HepG2 (cell line): ENCODE data around the gene DNAJB12. TPM values are rescaled to one million over a fixed set of nuclear protein-coding genes. Genes with fewer than 3 reads are reported as not detected.
"Not testable (repeated sequence)": the region's sequence is repeated elsewhere in the genome, so short reads cannot be mapped to it uniquely, and the experiment has no call there.

ENCODE experiments used
- ATAC-seq: fragments of 200-7000 bp; cut with Tn5 transposase; 3 replicates; pipeline ENCODE4 v1.9.1; 2020; ENCODE audit warnings: mild to moderate bottlenecking, moderate library complexity
- BruUV-seq: library from RNA; stranded (reverse); fragments of 400-500 nt; replicated peaks from 2 replicates; lab custom pipeline; 2021; lab: Mats Ljungman, UMichigan
- CTCF ChIA-PET: fragments of 300-600 bp; formaldehyde crosslinking; extraction: SDS; loops from one replicate; lab custom pipeline; 2021; ENCODE audit warnings: low total read pairs, inconsistent platforms, low intra/inter-chr PET ratio; lab: Yijun Ruan, JAX
- POLR2A ChIA-PET: fragments of 350-600 bp; sonication (Branson Sonifier 250); formaldehyde crosslinking; loops from one replicate; lab custom pipeline; 2020; ENCODE audit warnings: antibody characterized with exemption, inconsistent platforms; lab: Yijun Ruan, JAX
- DNase-seq: peaks from one replicate; pipeline ENCODE4 v3.0.0-alpha.2; 2015; ENCODE audit warnings: low spot score
- FAIRE-seq: peaks from 3 replicates; lab custom pipeline; 2011; peaks lifted over from hg19 to GRCh38; lab: Jason Lieb, UNC
- H2AFZ ChIP-seq: one replicate; pipeline ENCODE4 v1.6.1; 2011; ENCODE audit warnings: low read length, inconsistent platforms
- H3K27ac ChIP-seq: fragments of 300-600 bp; 3 replicates; pipeline ENCODE4 v1.8.0; 2011; ENCODE audit warnings: mixed run types, mild to moderate bottlenecking, mixed read lengths, low read length, inconsistent platforms; ENCODE audit not compliant: insufficient read depth; ENCODE audit errors: extremely low read length
- H3K27me3 ChIP-seq, 2 experiments: fragments of 200-600 bp in 1 of 2; 2 replicates in 1 of 2; 3 replicates in 1 of 2; pipeline versions ENCODE4 v1.6.0 to v1.8.0; 2011; ENCODE audit warnings: low read length in 2 of 2, mild to moderate bottlenecking in 2 of 2, moderate library complexity in 2 of 2, inconsistent platforms in 1 of 2; ENCODE audit not compliant: insufficient read depth in 2 of 2, control insufficient read depth in 1 of 2
- H3K36me3 ChIP-seq, 2 experiments: fragments of 200-600 bp in 1 of 2; replicated peaks in 1 of 2; 2 replicates in 1 of 2; 3 replicates in 1 of 2; pipeline versions ENCODE4 v1.5.1 to v1.8.0; 2011; ENCODE audit warnings: low read length in 2 of 2, inconsistent platforms in 1 of 2; ENCODE audit not compliant: insufficient read depth in 2 of 2, control insufficient read depth in 1 of 2
- H3K4me1 ChIP-seq: 2 replicates; pipeline ENCODE4 v1.5.1; 2012; ENCODE audit warnings: low read length, inconsistent platforms; ENCODE audit not compliant: insufficient read depth
- H3K4me2 ChIP-seq: 2 replicates; pipeline ENCODE4 v1.6.0; 2011; ENCODE audit warnings: low read depth, low read length, inconsistent platforms
- H3K4me3 ChIP-seq, 3 experiments: fragments of 200-600 bp in 1 of 3; sonication (generic), shearing (Covaris generic) in 1 of 3; replicated peaks in 1 of 3; 2 replicates each; pipeline ENCODE4 v1.5.1; 2011 to 2016; ENCODE audit warnings: low read length in 3 of 3, inconsistent platforms in 2 of 3, low read depth in 2 of 3, mild to moderate bottlenecking in 2 of 3, control low read depth in 1 of 3, mixed read lengths in 1 of 3; ENCODE audit not compliant: insufficient read depth in 1 of 3
- H3K79me2 ChIP-seq: one replicate; pipeline ENCODE4 v1.6.1; 2011; ENCODE audit warnings: low read length, inconsistent platforms; ENCODE audit not compliant: insufficient read depth
- H3K9ac ChIP-seq: 2 replicates; pipeline ENCODE4 v1.6.0; 2011; ENCODE audit warnings: mild to moderate bottlenecking, low read depth, low read length, inconsistent platforms; ENCODE audit not compliant: insufficient read depth
- H3K9me3 ChIP-seq: 2 replicates; pipeline ENCODE4 v1.5.1; 2012; ENCODE audit warnings: mild to moderate bottlenecking, low read length
- H4K20me1 ChIP-seq: 2 replicates; pipeline ENCODE4 v1.6.0; 2011; ENCODE audit warnings: inconsistent platforms, mild to moderate bottlenecking, low read length, moderate library complexity; ENCODE audit not compliant: insufficient read depth
- AKAP8 ChIP-seq: sonication (generic); formaldehyde crosslinking; IDR thresholded peaks from 2 replicates; pipeline ENCODE4 v1.5.1; 2020; ENCODE audit warnings: mild to moderate bottlenecking, missing genetic modification reagents
- EZH2 ChIP-seq: conservative IDR thresholded peaks from 2 replicates; pipeline ENCODE4 v1.6.1; 2012; ENCODE audit warnings: mild to moderate bottlenecking, low read depth, low read length, moderate library complexity
- GZF1 ChIP-seq: sonication (generic); formaldehyde crosslinking; IDR thresholded peaks from 2 replicates; pipeline ENCODE4 v1.5.1; 2020; ENCODE audit warnings: mild to moderate bottlenecking, missing genetic modification reagents
- KDM5B ChIP-seq: sonication (generic); formaldehyde crosslinking; IDR thresholded peaks from 2 replicates; pipeline ENCODE4 v1.4.0; 2020; ENCODE audit warnings: missing genetic modification reagents, mild to moderate bottlenecking, borderline replicate concordance
- MXI1 ChIP-seq: IDR thresholded peaks from 3 replicates; pipeline ENCODE4 v1.6.1; 2012; ENCODE audit warnings: low read depth, low read length, inconsistent platforms, borderline replicate concordance
- RFX5 ChIP-seq: IDR thresholded peaks from 2 replicates; pipeline ENCODE4 v1.6.1; 2011; ENCODE audit warnings: low read depth, low read length, improper control_type of control experiment
- RFXANK ChIP-seq: IDR thresholded peaks from 2 replicates; pipeline ENCODE4 v1.6.1; 2016
- ZKSCAN5 ChIP-seq: sonication (generic); formaldehyde crosslinking; IDR thresholded peaks from 2 replicates; pipeline ENCODE4 v1.5.1; 2020; ENCODE audit warnings: mild to moderate bottlenecking, missing genetic modification reagents
- ZNF160 ChIP-seq: sonication (generic); formaldehyde crosslinking; IDR thresholded peaks from 2 replicates; pipeline ENCODE4 v1.8.0; 2022; ENCODE audit warnings: mild to moderate bottlenecking, inconsistent platforms, missing genetic modification reagents
- ZNF235 ChIP-seq: sonication (generic); formaldehyde crosslinking; IDR thresholded peaks from 2 replicates; pipeline ENCODE4 v1.8.1; 2023; ENCODE audit warnings: mild to moderate bottlenecking, missing genetic modification reagents, borderline replicate concordance
- ZNF510 ChIP-seq: sonication (generic); formaldehyde crosslinking; IDR thresholded peaks from 2 replicates; pipeline ENCODE4 v1.4.0; 2020; ENCODE audit warnings: low read depth, mild to moderate bottlenecking, missing genetic modification reagents
- ZNF564 ChIP-seq: sonication (generic); formaldehyde crosslinking; IDR thresholded peaks from 2 replicates; pipeline ENCODE4 v1.8.1; 2023; ENCODE audit warnings: mild to moderate bottlenecking, missing genetic modification reagents
- WGBS: methylation state at CpG from one replicate; pipeline ENCODE4 v1.1.6; 2017; ENCODE audit warnings: low lambda C conversion rate; 5-methylcytosine and 5-hydroxymethylcytosine counted together
- in situ Hi-C: cut with HindIII; loops from 2 replicates; pipeline ENCODE4 v1.10.0; 2017; ENCODE audit warnings: low pct_unique_long_range_greater_than_20kb; ENCODE audit not compliant: extremely low pct_ligation_motif_present
- intact Hi-C: fragments of 100-400 bp; cut with micrococcal nuclease; formaldehyde crosslinking; loops from one replicate; pipeline ENCODE4 v1.10.0; 2022; ENCODE audit not compliant: unreplicated experiment
- polyA plus RNA-seq, 8 experiments: library from polyadenylated mRNA; depleted of rRNA in 3 of 8; stranded (reverse) in 7 of 8; unstranded in 1 of 8; fragments of >200 nt; fragmentation: Illumina TruSeq in 4 of 8; extraction: Trizol in 4 of 8; gene quantifications; 2 replicates each; pipeline versions ENCODE4 v1.2.1 to v1.2.3, GENCODE V29; 2011 to 2016; ENCODE audit warnings: low read depth in 4 of 8, missing spikeins in 1 of 8, mixed read lengths in 1 of 8; ENCODE audit not compliant: insufficient read depth in 1 of 8
- total RNA-seq, 5 experiments: library from RNA; depleted of rRNA; stranded (reverse); fragments of >200 nt; fragmentation: Illumina TruSeq; extraction: Trizol; gene quantifications; 2 replicates each; pipeline ENCODE4 v1.2.3, GENCODE V29; 2016; ENCODE audit warnings: low read depth in 1 of 5
- TF ChIP-seq, protein P1 (sequence below): sonication (generic); formaldehyde crosslinking; IDR thresholded peaks from 2 replicates; pipeline ENCODE4 v1.4.0; 2020; ENCODE audit warnings: missing genetic modification reagents, borderline replicate concordance
- TF ChIP-seq, protein P2 (sequence below): IDR thresholded peaks from 2 replicates; pipeline ENCODE4 v1.6.1; 2016

The DNAJB12 gene
- total and polyA plus RNA-seq, 2 of the 13 experiments (the other 11 are each of a cell fraction or from before 2014, with no cell fraction given) = 10.8 to 18.2 TPM

DNA sequence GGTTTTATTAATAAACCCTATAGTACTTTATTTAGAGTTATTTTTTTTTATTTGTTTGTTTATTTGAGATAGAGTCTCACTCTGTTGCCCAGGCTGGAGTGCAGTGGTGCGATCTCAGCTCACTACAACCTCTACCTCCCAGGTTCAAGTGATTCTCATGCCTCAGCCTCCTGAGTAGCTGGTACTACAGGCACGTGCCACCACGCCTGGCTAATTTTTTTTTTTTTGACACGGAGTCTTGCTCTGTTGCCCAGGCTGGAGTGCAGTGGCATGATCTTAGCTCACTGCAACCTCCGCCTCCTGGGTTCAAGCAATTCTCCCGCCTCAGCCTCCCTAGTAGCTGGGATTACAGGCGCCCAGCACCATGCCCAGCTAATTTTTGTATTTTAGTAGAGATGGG is 8.6 kb downstream of the DNAJB12 start:
- H3K4me3 ChIP-seq, H3K9me3 ChIP-seq, H3K4me1 ChIP-seq, BruUV-seq, H4K20me1 ChIP-seq, intact Hi-C loops, DNase-seq, FAIRE-seq, CTCF ChIA-PET, H3K79me2 ChIP-seq, H2AFZ ChIP-seq, H3K9ac ChIP-seq, H3K27me3 ChIP-seq, ATAC-seq, H3K27ac ChIP-seq, H3K4me2 ChIP-seq: not testable (repeated sequence)
- in situ Hi-C loops = loop anchor here (25.0 kb wide), 1 partner anchor 259 kb away; the partner anchor contains the start of gene SPOCK2
- WGBS = 96% methylated on average over 7 of the region's 7 CpGs
- peaks cover 21 to 47% of the 10 kb centered on the region in 2 experiments; a peak in 4 of 5 replicates for H3K36me3 ChIP-seq
- POLR2A ChIA-PET = interaction anchor here (1.2 kb wide), 1 partner anchor 9 kb away, joined by 3 read pairs; the partner anchor contains the start of gene DNAJB12

DNA sequence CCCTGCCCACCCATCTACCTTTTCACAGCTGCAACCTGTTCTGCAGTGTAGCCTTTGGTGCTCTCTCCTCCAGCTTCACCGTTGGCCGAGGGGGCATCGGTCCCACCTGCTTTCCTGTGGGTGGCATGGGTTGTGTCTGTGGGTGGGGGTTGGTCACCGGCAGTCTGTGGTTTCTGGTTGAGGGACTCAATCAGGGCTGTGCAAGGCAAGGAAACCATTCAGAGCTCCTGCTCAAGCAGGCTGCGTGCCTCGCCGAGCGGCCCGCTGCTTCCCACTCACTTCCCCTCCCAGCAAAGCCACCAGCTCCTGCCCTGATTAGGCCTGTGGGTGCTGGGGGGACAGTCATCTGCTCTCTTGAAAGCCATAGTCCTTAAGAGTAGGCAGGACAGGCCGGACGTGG is 9.8 kb downstream of the DNAJB12 start:
- H2AFZ ChIP-seq = no peak overlapping the region
- FAIRE-seq (no peak), DNase-seq (no peak), ATAC-seq (no peak)
- H4K20me1 ChIP-seq = no peaks in the 10 kb centered on the region
- no peaks in the 10 kb centered on the region for H3K4me1 ChIP-seq
- H3K9me3 ChIP-seq = no peaks in the 10 kb centered on the region
- no peaks in the 10 kb centered on the region; a peak in 1 of 5 replicates for H3K27me3 ChIP-seq
- ChIA-PET POLR2A (interaction anchor here (0.7 to 1.3 kb wide), 3 partner anchors 10 to 72 kb away, joined by 3 read pairs; partner anchors contain the start of gene DNAJB12), CTCF (no interaction called here)
- WGBS = 95% methylated on average over 4 of the region's 11 CpGs
- H3K4me2 ChIP-seq = no peak overlapping the region
- in situ Hi-C loops (loop anchor here (25.0 kb wide), 1 partner anchor 258 kb away; the partner anchor contains the start of gene SPOCK2), intact Hi-C loops (no loop called here)
- H3K27ac ChIP-seq = no peak overlapping the region
- H3K36me3 ChIP-seq = peaks cover 18 to 47% of the 10 kb centered on the region in 2 experiments; a peak in 4 of 5 replicates
- H3K79me2 ChIP-seq = no peaks in the 10 kb centered on the region
- H3K4me3 ChIP-seq = no peak overlapping the region
- no TSS peak for BruUV-seq
- no peak overlapping the region for H3K9ac ChIP-seq
- TF ChIP-seq ZNF564 = no peak
- TF ChIP-seq, protein P1, sequence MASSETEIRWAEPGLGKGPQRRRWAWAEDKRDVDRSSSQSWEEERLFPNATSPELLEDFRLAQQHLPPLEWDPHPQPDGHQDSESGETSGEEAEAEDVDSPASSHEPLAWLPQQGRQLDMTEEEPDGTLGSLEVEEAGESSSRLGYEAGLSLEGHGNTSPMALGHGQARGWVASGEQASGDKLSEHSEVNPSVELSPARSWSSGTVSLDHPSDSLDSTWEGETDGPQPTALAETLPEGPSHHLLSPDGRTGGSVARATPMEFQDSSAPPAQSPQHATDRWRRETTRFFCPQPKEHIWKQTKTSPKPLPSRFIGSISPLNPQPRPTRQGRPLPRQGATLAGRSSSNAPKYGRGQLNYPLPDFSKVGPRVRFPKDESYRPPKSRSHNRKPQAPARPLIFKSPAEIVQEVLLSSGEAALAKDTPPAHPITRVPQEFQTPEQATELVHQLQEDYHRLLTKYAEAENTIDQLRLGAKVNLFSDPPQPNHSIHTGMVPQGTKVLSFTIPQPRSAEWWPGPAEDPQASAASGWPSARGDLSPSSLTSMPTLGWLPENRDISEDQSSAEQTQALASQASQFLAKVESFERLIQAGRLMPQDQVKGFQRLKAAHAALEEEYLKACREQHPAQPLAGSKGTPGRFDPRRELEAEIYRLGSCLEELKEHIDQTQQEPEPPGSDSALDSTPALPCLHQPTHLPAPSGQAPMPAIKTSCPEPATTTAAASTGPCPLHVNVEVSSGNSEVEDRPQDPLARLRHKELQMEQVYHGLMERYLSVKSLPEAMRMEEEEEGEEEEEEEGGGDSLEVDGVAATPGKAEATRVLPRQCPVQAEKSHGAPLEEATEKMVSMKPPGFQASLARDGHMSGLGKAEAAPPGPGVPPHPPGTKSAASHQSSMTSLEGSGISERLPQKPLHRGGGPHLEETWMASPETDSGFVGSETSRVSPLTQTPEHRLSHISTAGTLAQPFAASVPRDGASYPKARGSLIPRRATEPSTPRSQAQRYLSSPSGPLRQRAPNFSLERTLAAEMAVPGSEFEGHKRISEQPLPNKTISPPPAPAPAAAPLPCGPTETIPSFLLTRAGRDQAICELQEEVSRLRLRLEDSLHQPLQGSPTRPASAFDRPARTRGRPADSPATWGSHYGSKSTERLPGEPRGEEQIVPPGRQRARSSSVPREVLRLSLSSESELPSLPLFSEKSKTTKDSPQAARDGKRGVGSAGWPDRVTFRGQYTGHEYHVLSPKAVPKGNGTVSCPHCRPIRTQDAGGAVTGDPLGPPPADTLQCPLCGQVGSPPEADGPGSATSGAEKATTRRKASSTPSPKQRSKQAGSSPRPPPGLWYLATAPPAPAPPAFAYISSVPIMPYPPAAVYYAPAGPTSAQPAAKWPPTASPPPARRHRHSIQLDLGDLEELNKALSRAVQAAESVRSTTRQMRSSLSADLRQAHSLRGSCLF = no peak
- no peak for TF ChIP-seq RFX5
- TF ChIP-seq MXI1 = no peak
- no peak for TF ChIP-seq ZNF510 (CRISPR knock-in tag)
- no peak for TF ChIP-seq AKAP8
- no peak for TF ChIP-seq EZH2
- TF ChIP-seq KDM5B = no peak
- no peak for TF ChIP-seq ZNF160
- TF ChIP-seq, protein P2, sequence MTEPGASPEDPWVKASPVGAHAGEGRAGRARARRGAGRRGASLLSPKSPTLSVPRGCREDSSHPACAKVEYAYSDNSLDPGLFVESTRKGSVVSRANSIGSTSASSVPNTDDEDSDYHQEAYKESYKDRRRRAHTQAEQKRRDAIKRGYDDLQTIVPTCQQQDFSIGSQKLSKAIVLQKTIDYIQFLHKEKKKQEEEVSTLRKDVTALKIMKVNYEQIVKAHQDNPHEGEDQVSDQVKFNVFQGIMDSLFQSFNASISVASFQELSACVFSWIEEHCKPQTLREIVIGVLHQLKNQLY (CRISPR knock-in tag) = no peak
- TF ChIP-seq RFXANK (CRISPR knock-in tag) = no peak
- no peak for TF ChIP-seq GZF1
- TF ChIP-seq ZNF235 (CRISPR knock-in tag) = no peak
- no peak for TF ChIP-seq ZKSCAN5 (CRISPR knock-in tag)
